ENCODE results near the gene BRAT1.

The BRAT1 gene

DNA sequence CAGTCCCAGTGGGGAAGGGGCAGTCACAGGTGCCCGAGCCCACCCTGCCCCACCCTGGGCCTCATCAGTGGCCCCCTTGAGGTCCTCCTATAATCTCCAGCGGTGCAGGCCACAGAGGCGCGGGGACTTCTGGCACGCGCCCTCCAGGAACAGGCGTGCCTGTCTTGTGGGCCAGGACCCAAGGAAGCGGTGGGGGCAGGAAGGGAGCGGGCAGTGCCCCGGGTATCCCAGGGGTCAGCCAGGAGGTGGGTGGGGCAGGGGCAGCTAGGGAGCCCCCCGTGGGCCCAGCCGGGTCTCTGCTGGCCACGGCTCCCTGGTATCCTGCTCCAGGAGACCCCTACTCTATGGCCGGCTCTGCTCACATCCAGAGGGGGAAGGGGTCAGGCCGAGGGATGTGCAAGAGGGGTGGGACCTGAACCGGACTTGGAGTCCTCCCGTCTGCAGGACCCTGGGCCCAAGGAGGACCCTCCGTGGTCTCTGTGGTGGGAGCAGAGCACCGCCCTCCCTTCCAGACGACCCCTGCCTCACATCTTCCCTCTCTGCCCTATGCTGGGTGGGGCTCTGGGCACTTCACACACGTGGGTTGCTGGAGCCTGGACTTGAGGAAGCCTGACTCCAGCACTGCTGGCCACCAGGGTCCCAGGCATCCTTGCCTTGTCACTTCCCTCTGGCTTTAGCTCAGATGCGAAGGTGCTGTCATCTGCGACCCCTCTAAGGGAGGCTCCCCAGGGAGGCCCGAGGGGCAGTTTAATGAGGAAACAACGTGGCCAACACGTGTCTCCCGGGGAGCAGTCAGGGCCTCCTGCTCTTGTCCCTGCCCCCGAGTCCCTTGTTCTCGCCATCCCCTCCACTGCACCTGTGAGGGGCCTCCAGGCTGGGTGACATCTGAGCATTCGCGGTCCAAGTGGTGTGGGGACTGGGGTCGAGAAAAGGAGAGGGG is 60.9 kb downstream of the BRAT1 start:
- no peak for DNase-seq

- DNase-seq: no peak
Observed at GRCh38 chr7:2493205-2494164, 61.8 kb downstream of the BRAT1 start.

DNA sequence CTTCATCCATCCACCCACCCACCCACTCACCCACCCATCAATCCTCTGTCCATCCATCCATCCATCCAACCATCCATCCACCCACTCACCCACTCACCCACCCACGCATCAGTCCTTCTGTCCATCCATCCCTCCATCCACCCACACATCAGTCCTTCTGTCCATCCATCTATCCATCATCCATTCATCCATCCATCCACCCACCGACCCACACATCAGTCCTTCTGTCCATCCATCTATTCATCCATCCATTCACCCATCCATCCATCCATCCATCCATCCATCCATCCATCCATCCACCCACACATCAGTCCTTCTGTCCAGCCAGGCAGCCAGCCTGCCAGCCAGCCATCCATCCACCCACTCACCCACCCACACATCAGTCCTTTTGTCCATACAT is 63.3 kb downstream of the BRAT1 start:
- DNase-seq: no peak

DNA sequence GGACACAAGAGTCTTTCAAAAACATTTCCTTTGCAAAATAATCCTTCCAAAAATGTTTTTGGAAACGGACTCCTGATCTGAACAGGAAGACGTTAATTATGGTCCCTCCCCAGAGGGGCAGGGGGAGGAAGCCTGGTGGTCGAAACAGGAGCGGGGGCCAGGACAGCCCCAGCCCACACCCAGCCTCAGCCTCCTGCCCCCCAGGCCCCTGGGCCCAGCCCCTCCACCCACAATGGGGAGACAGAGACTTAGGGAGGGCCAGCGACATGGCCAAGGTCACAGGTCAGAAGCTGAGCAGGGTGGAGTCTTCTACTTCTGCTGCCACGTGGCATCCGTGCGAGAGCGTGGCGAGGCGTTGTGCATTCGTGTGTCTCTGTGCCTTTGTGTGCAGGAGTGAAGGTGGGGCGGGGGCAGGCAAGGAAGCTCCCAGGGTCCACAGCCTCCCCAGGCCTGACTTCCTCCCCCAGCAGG is 65.1 kb downstream of the BRAT1 start:
- no peak for DNase-seq

- no peak for DNase-seq
Observed at GRCh38 chr7:2488681-2489080, 66.6 kb downstream of the BRAT1 start.

DNA sequence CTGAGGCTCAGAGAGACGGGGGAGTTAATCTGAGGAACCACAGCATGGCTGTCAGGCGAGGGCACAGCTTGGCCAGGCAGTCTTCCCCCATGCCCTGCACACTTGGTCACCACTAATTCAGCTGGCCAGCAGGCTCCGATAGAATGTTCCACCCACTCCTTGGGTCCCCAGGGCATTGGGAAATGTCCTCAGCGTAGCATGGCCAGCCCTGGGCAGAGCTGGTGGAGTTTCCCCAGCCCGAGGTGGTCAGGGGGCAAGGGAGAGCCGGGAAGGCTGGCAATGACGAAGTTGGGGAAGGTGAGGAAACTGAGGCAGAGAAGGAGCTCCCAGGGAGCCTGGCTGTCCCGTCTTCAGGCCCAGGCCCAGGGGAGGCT is 67.1 kb downstream of the BRAT1 start:
- DNase-seq: no peak
